ENCODE results near the gene RAD51B. TPM values are rescaled to one million over a fixed set of nuclear protein-coding genes. Genes with fewer than 3 reads are reported as not detected.

The RAD51B gene
- total RNA-seq, 4 donors from 2014 or later, result 12.6 to 26.4 (median 16.7) TPM

GRCh38 chr14:68305738-68306137 lies 486.2 kb downstream of the RAD51B start:
- no peaks in the 10 kb centered on the region for H3K27me3 ChIP-seq
- no peak overlapping the region for H3K27ac ChIP-seq
- no peaks in the 10 kb centered on the region for H3K36me3 ChIP-seq
- no peak overlapping the region for H3K4me3 ChIP-seq
- WGBS, 2 donors, result 75 to 95% methylated on average over 4 of the region's 4 CpGs
- no peak for DNase-seq (ENCODE audit: low spot score in 2 of 2)
- no peaks in the 10 kb centered on the region for H3K9me3 ChIP-seq
- peaks cover 4 to 33% (median 20%) of the 10 kb centered on the region in 4 donors for H3K4me1 ChIP-seq
- TF ChIP-seq POLR2A (IDR thresholded peaks at IDR 0.05), result no peak
- no peak for TF ChIP-seq EP300 (IDR thresholded peaks at IDR 0.05)
- no peak for TF ChIP-seq CTCF (IDR thresholded peaks at IDR 0.05)

- H3K9me3 ChIP-seq, result no peaks in the 10 kb centered on the region
- DNase-seq (ENCODE audit: low spot score in 2 of 2), result no peak
- 82 to 85% methylated on average over 4 of the region's 4 CpGs for WGBS, 2 donors
- no peak overlapping the region for H3K27ac ChIP-seq
- H3K4me3 ChIP-seq, result no peak overlapping the region
- H3K27me3 ChIP-seq, result no peaks in the 10 kb centered on the region
- TF ChIP-seq POLR2A (IDR thresholded peaks at IDR 0.05), result no peak
- H3K36me3 ChIP-seq, result no peaks in the 10 kb centered on the region
- H3K4me1 ChIP-seq, result peaks cover 4 to 33% (median 20%) of the 10 kb centered on the region in 4 donors
Observed at GRCh38 chr14:68306265-68306933, 486.8 kb downstream of the RAD51B start.

- Histone ChIP-seq H3K36me3 (no peaks in the 10 kb centered on the region), H3K27me3 (no peaks in the 10 kb centered on the region), H3K4me1 (peaks cover 4 to 33% (median 20%) of the 10 kb centered on the region in 4 donors), H3K27ac (peak overlapping the region in 3 of 4 donors; percentile 41 to 80 (median 71)), H3K9me3 (no peaks in the 10 kb centered on the region), H3K4me3 (no peak overlapping the region)
- TF ChIP-seq EP300 (IDR thresholded peaks at IDR 0.05) (no peak), POLR2A (IDR thresholded peaks at IDR 0.05) (no peak), CTCF (IDR thresholded peaks at IDR 0.05) (no peak)
- WGBS, 2 donors, result 75 to 79% methylated on average over 8 of the region's 8 CpGs
- no peak for DNase-seq (ENCODE audit: low spot score in 2 of 2)
Observed at GRCh38 chr14:68306934-68307789, 487.6 kb downstream of the RAD51B start.

GRCh38 chr14:68307790-68308168 lies 488.2 kb downstream of the RAD51B start:
- TF ChIP-seq CTCF (IDR thresholded peaks at IDR 0.05) (no peak), EP300 (IDR thresholded peaks at IDR 0.05) (no peak), POLR2A (IDR thresholded peaks at IDR 0.05) (no peak)
- WGBS, 2 donors, result 38 to 47% methylated on average over 4 of the region's 4 CpGs

GRCh38 chr14:68308726-68309520 lies 489.3 kb downstream of the RAD51B start:
- no peak for TF ChIP-seq CTCF (IDR thresholded peaks at IDR 0.05)
- TF ChIP-seq POLR2A (IDR thresholded peaks at IDR 0.05), result no peak
- peak in 1 of 2 donors; percentile 26 for TF ChIP-seq EP300 (IDR thresholded peaks at IDR 0.05)
- 26 to 28% methylated on average over 6 of the region's 6 CpGs for WGBS, 2 donors
- H3K4me3 ChIP-seq, result no peak overlapping the region
- H3K27ac ChIP-seq, result peak overlapping the region in 3 of 4 donors; percentile 56 to 80 (median 71)
- peaks cover 4 to 43% (median 22%) of the 10 kb centered on the region in 4 donors for H3K4me1 ChIP-seq
- no peaks in the 10 kb centered on the region for H3K9me3 ChIP-seq
- no peak for DNase-seq (ENCODE audit: low spot score in 2 of 2)
- no peaks in the 10 kb centered on the region for H3K36me3 ChIP-seq
- H3K27me3 ChIP-seq, result no peaks in the 10 kb centered on the region

More at GRCh38 chr14:68307790-68308168, 488.2 kb downstream of the RAD51B start:
- Histone ChIP-seq H3K27ac (peak overlapping the region in 3 of 4 donors; percentile 41 to 80 (median 71)), H3K36me3 (no peaks in the 10 kb centered on the region), H3K9me3 (no peaks in the 10 kb centered on the region), H3K27me3 (no peaks in the 10 kb centered on the region), H3K4me3 (no peak overlapping the region), H3K4me1 (peaks cover 4 to 33% (median 20%) of the 10 kb centered on the region in 4 donors)
- DNase-seq (ENCODE audit: low spot score in 2 of 2), result no peak

All from tibial nerve (tissue), 4 donors.